GM19099 (cell line): Measurements from ENCODE around the gene MAK.

Experiments used
- POLR2A ChIP-seq: IDR thresholded peaks from 3 replicates; pipeline ENCODE4 v1.6.1; 2011; ENCODE audit warnings: low read depth; ENCODE audit not compliant: insufficient read length; ENCODE audit errors: extremely low read depth

The MAK gene

GRCh38 chr6:10861086-10861485, 22.7 kb upstream of the MAK start:
- TF ChIP-seq POLR2A, result no peak

GRCh38 chr6:10857259-10857658, 18.9 kb upstream of the MAK start:
- no peak for TF ChIP-seq POLR2A

- no peak for TF ChIP-seq POLR2A
These were observed 16.7 kb upstream of the MAK start for GRCh38 chr6:10854922-10855632.

GRCh38 chr6:10852361-10852960, 14.1 kb upstream of the MAK start:
- no peak for TF ChIP-seq POLR2A

GRCh38 chr6:10850728-10851127, 12.4 kb upstream of the MAK start:
- TF ChIP-seq POLR2A, result no peak

GRCh38 chr6:10849901-10850300, 11.6 kb upstream of the MAK start:
- TF ChIP-seq POLR2A, result no peak

GRCh38 chr6:10847684-10848083, 9.3 kb upstream of the MAK start:
- no peak for TF ChIP-seq POLR2A

GRCh38 chr6:10843554-10843953, 5.2 kb upstream of the MAK start:
- TF ChIP-seq POLR2A, result no peak

- TF ChIP-seq POLR2A, result no peak
These were observed 525 bp upstream of the MAK start for GRCh38 chr6:10838794-10839333.

- TF ChIP-seq POLR2A, result no peak
These were observed 731 bp downstream of the MAK start for GRCh38 chr6:10837622-10837994.

- no peak for TF ChIP-seq POLR2A
These were observed 1.2 kb downstream of the MAK start for GRCh38 chr6:10837009-10837621.

GRCh38 chr6:10834823-10835222, 3.5 kb downstream of the MAK start:
- no peak for TF ChIP-seq POLR2A

- no peak for TF ChIP-seq POLR2A
These were observed 6.7 kb downstream of the MAK start for GRCh38 chr6:10831609-10832008.

GRCh38 chr6:10824819-10825218, 13.5 kb downstream of the MAK start:
- no peak for TF ChIP-seq POLR2A

GRCh38 chr6:10824297-10824696, 14.0 kb downstream of the MAK start:
- TF ChIP-seq POLR2A, result no peak

- TF ChIP-seq POLR2A, result no peak
These were observed 29.2 kb downstream of the MAK start for GRCh38 chr6:10809098-10809497.
